ENCODE data around the gene ANGPTL4.

Gene ANGPTL4

GRCh38 chr19:8321067-8321985 is 42.6 kb upstream of the ANGPTL4 start, which contains the start of the genes NDUFA7 and RPS28:
NDUFA7 (minus strand) TSS chr19:8321375; CDS start chr19:8321358, 17 bp downstream.
RPS28 (plus strand) TSS chr19:8321496; CDS start chr19:8321531, 35 bp downstream.
- TF ChIP-seq TAF1 (IDR thresholded peaks at IDR 0.05; ENCODE audit: low read depth) (peak; percentile 99), CREB1 (IDR thresholded peaks at IDR 0.05; ENCODE audit: low read depth) (peak; percentile 91), RAD21 (IDR thresholded peaks at IDR 0.05; ENCODE audit: low read depth) (no peak), ZBTB7A (IDR thresholded peaks at IDR 0.05; ENCODE audit: low read depth) (no peak; the same call in 1 of the 2 replicates), TEAD4 (IDR thresholded peaks at IDR 0.05) (no peak), YY1 (IDR thresholded peaks at IDR 0.05; ENCODE audit: low read depth) (peak; percentile 96), EGR1 (IDR thresholded peaks at IDR 0.05) (no peak), CEBPB (IDR thresholded peaks at IDR 0.05) (no peak), REST (IDR thresholded peaks at IDR 0.05; ENCODE audit: low read depth) (no peak), TCF12 (IDR thresholded peaks at IDR 0.05; ENCODE audit: low read depth) (peak; percentile 49), NFIC (IDR thresholded peaks at IDR 0.05) (peak; percentile 6; the same call in 1 of the 2 replicates), FOXM1 (IDR thresholded peaks at IDR 0.05; ENCODE audit: borderline replicate concordance, low read depth) (no peak), EP300 (IDR thresholded peaks at IDR 0.05; ENCODE audit: borderline replicate concordance) (0 out of 2 replicates have a peak, but pooled peaks have one; percentile 21)
- TF ChIP-seq, protein P1, sequence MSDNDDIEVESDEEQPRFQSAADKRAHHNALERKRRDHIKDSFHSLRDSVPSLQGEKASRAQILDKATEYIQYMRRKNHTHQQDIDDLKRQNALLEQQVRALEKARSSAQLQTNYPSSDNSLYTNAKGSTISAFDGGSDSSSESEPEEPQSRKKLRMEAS (IDR thresholded peaks at IDR 0.05), result peak; percentile 90
- TF ChIP-seq, protein P2, sequence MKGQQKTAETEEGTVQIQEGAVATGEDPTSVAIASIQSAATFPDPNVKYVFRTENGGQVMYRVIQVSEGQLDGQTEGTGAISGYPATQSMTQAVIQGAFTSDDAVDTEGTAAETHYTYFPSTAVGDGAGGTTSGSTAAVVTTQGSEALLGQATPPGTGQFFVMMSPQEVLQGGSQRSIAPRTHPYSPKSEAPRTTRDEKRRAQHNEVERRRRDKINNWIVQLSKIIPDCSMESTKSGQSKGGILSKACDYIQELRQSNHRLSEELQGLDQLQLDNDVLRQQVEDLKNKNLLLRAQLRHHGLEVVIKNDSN (IDR thresholded peaks at IDR 0.05), result peak; percentile 96

DNA sequence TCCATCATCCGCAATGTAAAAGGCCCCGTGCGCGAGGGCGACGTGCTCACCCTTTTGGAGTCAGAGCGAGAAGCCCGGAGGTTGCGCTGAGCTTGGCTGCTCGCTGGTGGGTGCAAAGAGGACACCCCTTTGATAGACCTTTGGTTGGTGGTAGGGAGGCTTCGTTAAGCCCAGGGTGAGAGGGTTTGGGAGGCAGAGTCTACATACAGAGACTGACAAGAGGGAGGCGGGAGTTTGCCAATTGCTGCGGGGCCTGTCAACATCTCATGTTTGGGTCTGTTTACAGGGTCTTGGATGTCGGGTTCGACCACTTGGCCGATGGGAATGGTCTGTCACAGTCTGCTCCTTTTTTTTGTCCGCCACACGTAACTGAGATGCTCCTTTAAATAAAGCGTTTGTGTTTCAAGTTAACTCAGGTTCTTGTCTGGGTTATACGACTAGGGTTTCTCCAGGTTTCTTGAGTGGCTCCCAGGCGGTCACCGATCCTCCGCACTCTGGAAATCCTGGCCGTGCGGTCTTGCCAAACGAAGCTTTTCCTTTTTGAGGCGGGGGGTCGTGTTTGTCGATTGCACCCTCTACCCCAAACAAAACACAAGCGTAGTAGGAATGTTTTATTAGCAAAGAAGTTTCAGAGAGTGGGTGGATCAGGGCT is 41.8 kb upstream of the ANGPTL4 start:
- TF ChIP-seq, protein P1 (IDR thresholded peaks at IDR 0.05), result no peak
- no peak for TF ChIP-seq ZBTB7A (IDR thresholded peaks at IDR 0.05; ENCODE audit: low read depth)
- TF ChIP-seq CEBPB (IDR thresholded peaks at IDR 0.05), result no peak
- no peak for TF ChIP-seq EGR1 (IDR thresholded peaks at IDR 0.05)
- TF ChIP-seq YY1 (IDR thresholded peaks at IDR 0.05; ENCODE audit: low read depth), result no peak

- TF ChIP-seq TAF1 (IDR thresholded peaks at IDR 0.05; ENCODE audit: low read depth) (no peak), TEAD4 (IDR thresholded peaks at IDR 0.05) (no peak), TCF12 (IDR thresholded peaks at IDR 0.05; ENCODE audit: low read depth) (no peak), CREB1 (IDR thresholded peaks at IDR 0.05; ENCODE audit: low read depth) (no peak)
- TF ChIP-seq, protein P2 (IDR thresholded peaks at IDR 0.05), result no peak
These were observed 41.3 kb upstream of the ANGPTL4 start for GRCh38 chr19:8322638-8322997.

GRCh38 chr19:8323781-8324185 is 40.2 kb upstream of the ANGPTL4 start:
- no peak for TF ChIP-seq EGR1 (IDR thresholded peaks at IDR 0.05)
- no peak for TF ChIP-seq TEAD4 (IDR thresholded peaks at IDR 0.05)
- no peak for TF ChIP-seq YY1 (IDR thresholded peaks at IDR 0.05; ENCODE audit: low read depth)
- TF ChIP-seq, protein P1 (IDR thresholded peaks at IDR 0.05), result no peak
- TF ChIP-seq EP300 (IDR thresholded peaks at IDR 0.05; ENCODE audit: borderline replicate concordance), result no peak
- TF ChIP-seq CREB1 (IDR thresholded peaks at IDR 0.05; ENCODE audit: low read depth), result no peak
- TF ChIP-seq CEBPB (IDR thresholded peaks at IDR 0.05), result no peak
- no peak for TF ChIP-seq TAF1 (IDR thresholded peaks at IDR 0.05; ENCODE audit: low read depth)
- no peak for TF ChIP-seq RAD21 (IDR thresholded peaks at IDR 0.05; ENCODE audit: low read depth)
- no peak for TF ChIP-seq FOXM1 (IDR thresholded peaks at IDR 0.05; ENCODE audit: borderline replicate concordance, low read depth)
- TF ChIP-seq TCF12 (IDR thresholded peaks at IDR 0.05; ENCODE audit: low read depth), result no peak
- TF ChIP-seq ZBTB7A (IDR thresholded peaks at IDR 0.05; ENCODE audit: low read depth), result no peak
- no peak for TF ChIP-seq NFIC (IDR thresholded peaks at IDR 0.05)
- TF ChIP-seq, protein P2 (IDR thresholded peaks at IDR 0.05), result no peak

GRCh38 chr19:8324186-8325050 is 39.5 kb upstream of the ANGPTL4 start:
- no peak for TF ChIP-seq CEBPB (IDR thresholded peaks at IDR 0.05)
- TF ChIP-seq TCF12 (IDR thresholded peaks at IDR 0.05; ENCODE audit: low read depth), result no peak
- no peak for TF ChIP-seq TEAD4 (IDR thresholded peaks at IDR 0.05)
- TF ChIP-seq, protein P2 (IDR thresholded peaks at IDR 0.05), result no peak
- peak; percentile 28; the same call in 1 of the 2 replicates for TF ChIP-seq RAD21 (IDR thresholded peaks at IDR 0.05; ENCODE audit: low read depth)
- TF ChIP-seq FOXM1 (IDR thresholded peaks at IDR 0.05; ENCODE audit: borderline replicate concordance, low read depth), result no peak
- TF ChIP-seq, protein P1 (IDR thresholded peaks at IDR 0.05), result peak; percentile 40; the same call in 1 of the 2 replicates
- no peak for TF ChIP-seq CREB1 (IDR thresholded peaks at IDR 0.05; ENCODE audit: low read depth)
- TF ChIP-seq EGR1 (IDR thresholded peaks at IDR 0.05), result peak; percentile 86
- peak; percentile 81 for TF ChIP-seq NFIC (IDR thresholded peaks at IDR 0.05)
- peak; percentile 44; the same call in 1 of the 2 replicates for TF ChIP-seq YY1 (IDR thresholded peaks at IDR 0.05; ENCODE audit: low read depth)
- TF ChIP-seq TAF1 (IDR thresholded peaks at IDR 0.05; ENCODE audit: low read depth), result no peak
- no peak for TF ChIP-seq REST (IDR thresholded peaks at IDR 0.05; ENCODE audit: low read depth)
- TF ChIP-seq ZBTB7A (IDR thresholded peaks at IDR 0.05; ENCODE audit: low read depth), result no peak
